WTC11 (cell line): ENCODE results near the gene EDAR. TPM values are rescaled to one million over a fixed set of nuclear protein-coding genes. Genes with fewer than 3 reads are reported as not detected.
A peak's percentile ranks its signal among the peaks of the same experiment; 100 is the strongest.

ENCODE experiments used
- ATAC-seq: fragments of 200-7000 bp; cut with Tn5 transposase; 2 replicates; pipeline ENCODE4 v1.10.0; 2021; ENCODE audit warnings: mild to moderate bottlenecking, moderate library complexity
- CTCF ChIA-PET: fragments of 300-600 bp; sonication (Branson Sonifier 250); formaldehyde crosslinking; loops from one replicate; lab custom pipeline; 2021; ENCODE audit warnings: antibody characterized with exemption; lab: Charles Lee
- POLR2A ChIA-PET: fragments of 350-600 bp; sonication (Branson Sonifier 250); formaldehyde crosslinking; loops from one replicate; lab custom pipeline; 2021; ENCODE audit warnings: antibody characterized with exemption; lab: Charles Lee
- DNase-seq: peaks from one replicate; pipeline ENCODE4 v3.0.0; 2021; ENCODE audit warnings: low spot score
- H3K27ac Mint-ChIP-seq: 2 replicates; pipeline ENCODE4 v1.8.0; 2021; ENCODE audit warnings: mixed read lengths
- H3K27me3 Mint-ChIP-seq: 2 replicates; pipeline ENCODE4 v1.8.0; 2021; ENCODE audit warnings: low read depth, mild to moderate bottlenecking, moderate library complexity, mixed read lengths
- H3K36me3 Mint-ChIP-seq: 2 replicates; pipeline ENCODE4 v1.8.0; 2021; ENCODE audit warnings: mixed read lengths
- H3K4me1 Mint-ChIP-seq: 2 replicates; pipeline ENCODE4 v1.8.0; 2022; ENCODE audit warnings: mixed read lengths
- H3K4me3 Mint-ChIP-seq: 2 replicates; pipeline ENCODE4 v1.8.0; 2021; ENCODE audit warnings: mild to moderate bottlenecking, moderate library complexity, mixed read lengths
- H3K9me3 Mint-ChIP-seq: 2 replicates; pipeline ENCODE4 v1.8.0; 2021; ENCODE audit warnings: mixed read lengths
- AFF4 ChIP-seq: sonication (generic); formaldehyde crosslinking; IDR thresholded peaks from 2 replicates; pipeline ENCODE4 v1.8.1; 2023; ENCODE audit warnings: mild to moderate bottlenecking, missing genetic modification reagents, borderline replicate concordance
- ATF2 ChIP-seq: sonication (generic); formaldehyde crosslinking; IDR thresholded peaks from 2 replicates; pipeline ENCODE4 v1.8.1; 2022; ENCODE audit warnings: low read depth, missing genetic modification reagents, borderline replicate concordance
- CTCF ChIP-seq: fragments of 200-600 bp; IDR thresholded peaks from 2 replicates; pipeline ENCODE4 v1.8.0; 2022; ENCODE audit warnings: antibody characterized with exemption
- FOXJ3 ChIP-seq: sonication (generic); formaldehyde crosslinking; IDR thresholded peaks from 2 replicates; pipeline ENCODE4 v1.9.0; 2021; ENCODE audit warnings: missing genetic modification reagents, mild to moderate bottlenecking, borderline replicate concordance
- HMGA2 ChIP-seq: fragments of 250-450 bp; sonication (Bioruptor Pico); IDR thresholded peaks from 2 replicates; pipeline ENCODE4 v1.4.0; 2021; ENCODE audit warnings: mild to moderate bottlenecking, moderate library complexity
- IRF1 ChIP-seq: sonication (generic); formaldehyde crosslinking; IDR thresholded peaks from 2 replicates; pipeline ENCODE4 v1.8.0; 2023; ENCODE audit warnings: missing genetic modification reagents
- IRF2 ChIP-seq: sonication (generic); formaldehyde crosslinking; IDR thresholded peaks from 2 replicates; pipeline ENCODE4 v1.8.0; 2022; ENCODE audit warnings: low read depth, missing genetic modification reagents, borderline replicate concordance
- JUN ChIP-seq: sonication (generic); formaldehyde crosslinking; IDR thresholded peaks from 2 replicates; pipeline ENCODE4 v1.8.0; 2023; ENCODE audit warnings: mild to moderate bottlenecking, missing genetic modification reagents
- NR2C2 ChIP-seq: sonication (generic); formaldehyde crosslinking; IDR thresholded peaks from 2 replicates; pipeline ENCODE4 v1.8.0; 2022; ENCODE audit warnings: mild to moderate bottlenecking, missing genetic modification reagents
- NR3C1 ChIP-seq: sonication (generic); formaldehyde crosslinking; conservative IDR thresholded peaks from 2 replicates; pipeline ENCODE4 v1.8.1; 2023; ENCODE audit warnings: low read depth, mild to moderate bottlenecking, missing genetic modification reagents
- PRRX2 ChIP-seq: fragments of 250-450 bp; sonication (Bioruptor Pico); IDR thresholded peaks from 2 replicates; pipeline ENCODE4 v1.8.0; 2021; ENCODE audit warnings: mild to moderate bottlenecking
- TEAD1 ChIP-seq: sonication (generic); formaldehyde crosslinking; IDR thresholded peaks from 2 replicates; pipeline ENCODE4 v1.8.0; 2022; ENCODE audit warnings: mild to moderate bottlenecking, missing genetic modification reagents
- USF1 ChIP-seq: sonication (generic); formaldehyde crosslinking; IDR thresholded peaks from 2 replicates; pipeline ENCODE4 v1.8.0; 2022; ENCODE audit warnings: mild to moderate bottlenecking, missing genetic modification reagents
- ZNF219 ChIP-seq: sonication (generic); formaldehyde crosslinking; IDR thresholded peaks from 2 replicates; pipeline ENCODE4 v1.8.0; 2023; ENCODE audit warnings: missing genetic modification reagents, mild to moderate bottlenecking, borderline replicate concordance
- ZNF232 ChIP-seq: sonication (generic); formaldehyde crosslinking; IDR thresholded peaks from 2 replicates; pipeline ENCODE4 v1.8.0; 2022; ENCODE audit warnings: mild to moderate bottlenecking, missing genetic modification reagents
- ZNF396 ChIP-seq: fragments of 250-450 bp; sonication (Bioruptor Pico); IDR thresholded peaks from 2 replicates; pipeline ENCODE4 v1.8.0; 2021; ENCODE audit warnings: mild to moderate bottlenecking, moderate library complexity, borderline replicate concordance
- ZSCAN18 ChIP-seq: fragments of 250-450 bp; sonication (Bioruptor Pico); IDR thresholded peaks from 2 replicates; pipeline ENCODE4 v2.1.2; 2022; ENCODE audit warnings: mild to moderate bottlenecking, moderate library complexity
- total RNA-seq: library from RNA; stranded (reverse); gene quantifications from 3 replicates; pipeline ENCODE4 v1.2.3, GENCODE V29; 2021
- TF ChIP-seq, protein P1 (sequence below): sonication (generic); formaldehyde crosslinking; IDR thresholded peaks from 2 replicates; pipeline ENCODE4 v1.8.1; 2022; ENCODE audit warnings: missing genetic modification reagents, borderline replicate concordance
- TF ChIP-seq, protein P2 (sequence below): sonication (generic); formaldehyde crosslinking; IDR thresholded peaks from 2 replicates; pipeline ENCODE4 v1.8.1; 2022; ENCODE audit warnings: low read depth, mild to moderate bottlenecking, moderate library complexity, missing genetic modification reagents, borderline replicate concordance

EDAR gene
- total RNA-seq, 1 experiment from 2014 or later = not detected

DNA sequence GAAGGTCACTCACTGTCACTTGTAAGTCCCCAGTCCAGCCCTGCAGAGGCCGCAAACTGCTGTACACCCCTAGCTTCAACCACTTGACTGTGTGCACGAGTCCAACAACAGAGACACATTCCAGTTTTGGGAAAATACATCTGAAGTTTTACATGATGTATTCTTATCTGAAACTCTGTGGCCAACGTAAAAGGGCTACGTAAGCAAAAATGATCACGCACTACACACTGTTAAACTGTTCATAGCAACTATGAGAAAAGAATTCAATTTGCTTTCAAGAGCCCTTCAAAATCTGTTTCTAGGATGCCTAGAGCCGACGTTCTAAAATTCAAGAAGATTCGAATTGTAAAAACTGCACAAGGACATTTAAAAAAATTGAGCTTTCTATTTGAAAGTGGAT, 26.0 kb downstream of the EDAR start (continued):
- TF ChIP-seq, protein P1, sequence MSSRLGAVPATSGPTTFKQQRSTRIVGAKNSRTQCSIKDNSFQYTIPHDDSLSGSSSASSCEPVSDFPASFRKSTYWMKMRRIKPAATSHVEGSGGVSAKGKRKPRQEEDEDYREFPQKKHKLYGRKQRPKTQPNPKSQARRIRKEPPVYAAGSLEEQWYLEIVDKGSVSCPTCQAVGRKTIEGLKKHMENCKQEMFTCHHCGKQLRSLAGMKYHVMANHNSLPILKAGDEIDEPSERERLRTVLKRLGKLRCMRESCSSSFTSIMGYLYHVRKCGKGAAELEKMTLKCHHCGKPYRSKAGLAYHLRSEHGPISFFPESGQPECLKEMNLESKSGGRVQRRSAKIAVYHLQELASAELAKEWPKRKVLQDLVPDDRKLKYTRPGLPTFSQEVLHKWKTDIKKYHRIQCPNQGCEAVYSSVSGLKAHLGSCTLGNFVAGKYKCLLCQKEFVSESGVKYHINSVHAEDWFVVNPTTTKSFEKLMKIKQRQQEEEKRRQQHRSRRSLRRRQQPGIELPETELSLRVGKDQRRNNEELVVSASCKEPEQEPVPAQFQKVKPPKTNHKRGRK (CRISPR knock-in tag) = no peak
- TF ChIP-seq IRF1 (CRISPR knock-in tag) = no peak
- no peak for TF ChIP-seq IRF2
- TF ChIP-seq, protein P2, sequence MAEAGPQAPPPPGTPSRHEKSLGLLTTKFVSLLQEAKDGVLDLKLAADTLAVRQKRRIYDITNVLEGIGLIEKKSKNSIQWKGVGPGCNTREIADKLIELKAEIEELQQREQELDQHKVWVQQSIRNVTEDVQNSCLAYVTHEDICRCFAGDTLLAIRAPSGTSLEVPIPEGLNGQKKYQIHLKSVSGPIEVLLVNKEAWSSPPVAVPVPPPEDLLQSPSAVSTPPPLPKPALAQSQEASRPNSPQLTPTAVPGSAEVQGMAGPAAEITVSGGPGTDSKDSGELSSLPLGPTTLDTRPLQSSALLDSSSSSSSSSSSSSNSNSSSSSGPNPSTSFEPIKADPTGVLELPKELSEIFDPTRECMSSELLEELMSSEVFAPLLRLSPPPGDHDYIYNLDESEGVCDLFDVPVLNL (CRISPR knock-in tag) = no peak
- TF ChIP-seq ZNF219 (CRISPR knock-in tag) = no peak
- TF ChIP-seq ZNF396 = no peak
- no peak for TF ChIP-seq ATF2 (CRISPR knock-in tag)
- TF ChIP-seq JUN (CRISPR knock-in tag) = no peak

- H3K27me3 Mint-ChIP-seq = no peaks in the 10 kb centered on the region; the same call in 1 of the 2 replicates
- no peak overlapping the region for H3K4me3 Mint-ChIP-seq
- H3K36me3 Mint-ChIP-seq = no peaks in the 10 kb centered on the region
- ATAC-seq = no peak
- TF ChIP-seq ZNF232 = no peak
- TF ChIP-seq ZSCAN18 (CRISPR knock-in tag) = no peak
- no peak for TF ChIP-seq TEAD1 (CRISPR knock-in tag)
- no peak for TF ChIP-seq USF1
- no peak for TF ChIP-seq PRRX2
- TF ChIP-seq, all 79 proteins: peak for 0
- H3K9me3 Mint-ChIP-seq = no peaks in the 10 kb centered on the region
- CTCF ChIA-PET = interaction anchor here (0.6 to 1.0 kb wide), 3 partner anchors 40 to 487 kb away, joined by 3 to 5 read pairs (median 3); no protein-coding TSS in a partner anchor
- no peak for DNase-seq
- H3K27ac Mint-ChIP-seq = no peak overlapping the region
- POLR2A ChIA-PET = no interaction called here
- peaks cover 48% of the 10 kb centered on the region for H3K4me1 Mint-ChIP-seq
Measured at GRCh38 chr2:108961796-108962195, 27.2 kb downstream of the EDAR start.

DNA sequence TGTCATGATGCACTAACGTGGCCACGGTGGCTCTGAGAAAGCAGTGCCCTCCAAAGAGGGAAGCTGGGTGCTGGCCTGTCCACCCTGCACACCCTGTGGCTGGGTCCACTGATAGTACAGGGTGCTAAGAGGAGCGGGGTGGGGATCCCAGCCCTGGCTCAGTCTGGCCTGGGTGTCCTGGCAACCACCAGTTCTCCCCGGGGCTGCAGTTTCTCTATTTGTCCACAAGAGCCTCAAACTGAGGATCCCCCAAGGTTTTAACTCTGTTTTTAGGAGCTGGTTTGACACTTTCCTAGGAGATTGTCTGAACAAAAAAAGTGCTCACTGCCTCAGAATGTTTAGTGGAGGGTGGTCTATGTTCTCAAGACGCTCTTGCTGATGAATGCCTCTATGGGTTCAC, 29.0 kb downstream of the EDAR start:
- POLR2A ChIA-PET = no interaction called here
- H3K4me1 Mint-ChIP-seq = peaks cover 38% of the 10 kb centered on the region
- no peak overlapping the region for H3K4me3 Mint-ChIP-seq
- no peaks in the 10 kb centered on the region for H3K9me3 Mint-ChIP-seq
- CTCF ChIA-PET = interaction anchor here (0.6 to 1.3 kb wide), 4 partner anchors 9 to 57 kb away, joined by 3 to 8 read pairs (median 3); no protein-coding TSS in a partner anchor
- H3K27me3 Mint-ChIP-seq = no peaks in the 10 kb centered on the region; the same call in 1 of the 2 replicates
- no peak for DNase-seq
- ATAC-seq = peak; percentile 68
- H3K36me3 Mint-ChIP-seq = no peaks in the 10 kb centered on the region
- H3K27ac Mint-ChIP-seq = no peak overlapping the region
- TF ChIP-seq FOXJ3 (CRISPR knock-in tag) (no peak), CTCF (no peak), ZSCAN18 (CRISPR knock-in tag) (no peak), AFF4 (no peak), HMGA2 (no peak), NR2C2 (CRISPR knock-in tag) (no peak), NR3C1 (no peak)
